H54 (cell line): Measurements from ENCODE around the gene SPATA2L.
A peak's percentile ranks its signal among the peaks of the same experiment; 100 is the strongest.
"Not testable (repeated sequence)": the region's sequence is repeated elsewhere in the genome, so short reads cannot be mapped to it uniquely, and the experiment has no call there.

Experiments
- DNase-seq: peaks from one replicate; pipeline ENCODE4 v3.0.0; 2011; ENCODE audit warnings: low spot score, mixed read lengths; ENCODE audit not compliant: insufficient read length
- FAIRE-seq: peaks from 3 replicates; lab custom pipeline; 2011; peaks lifted over from hg19 to GRCh38; lab: Jason Lieb, UNC
- POLR2A ChIP-seq: IDR thresholded peaks from 2 replicates; pipeline ENCODE4 v1.6.1; 2011; ENCODE audit warnings: low read depth, mild to moderate bottlenecking, low read length

SPATA2L gene

DNA sequence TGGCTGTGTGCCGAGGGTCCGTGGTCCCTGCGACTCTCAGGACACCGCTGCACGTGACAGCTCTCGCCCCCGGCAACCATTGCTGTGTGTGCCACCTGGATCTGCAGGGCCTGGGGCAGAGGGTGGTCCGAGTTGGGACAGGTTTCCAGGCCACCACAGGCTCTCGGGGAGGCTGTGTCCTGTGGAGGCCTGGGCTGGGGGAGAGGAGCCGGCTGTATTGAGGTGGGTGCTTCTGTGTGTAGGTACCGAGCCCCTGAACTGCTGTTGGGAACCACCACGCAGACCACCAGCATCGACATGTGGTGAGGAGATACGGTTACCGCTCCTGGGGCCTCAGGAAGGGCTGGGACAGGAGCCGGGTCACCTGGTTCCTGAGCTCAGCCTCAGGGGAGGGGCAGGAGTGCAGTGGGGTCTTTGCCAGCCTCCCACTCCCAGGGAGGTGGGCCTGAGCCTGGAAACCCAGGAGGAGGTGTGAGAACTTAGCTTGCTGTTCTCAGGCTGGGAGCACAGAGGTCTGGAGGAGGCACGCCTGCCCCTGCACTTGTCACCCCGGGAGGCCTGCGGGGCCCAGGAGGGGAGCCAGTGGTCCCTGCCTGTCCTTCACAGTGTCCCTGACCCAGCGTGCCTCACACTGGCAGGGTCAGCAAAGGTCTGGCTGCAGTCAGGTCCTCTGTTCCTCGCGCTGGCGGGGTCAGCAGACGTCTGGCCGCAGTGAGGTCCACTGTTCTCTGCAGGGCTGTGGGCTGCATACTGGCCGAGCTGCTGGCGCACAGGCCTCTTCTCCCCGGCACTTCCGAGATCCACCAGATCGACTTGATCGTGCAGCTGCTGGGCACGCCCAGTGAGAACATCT is 7.3 kb downstream of the SPATA2L start:
- no peak for TF ChIP-seq POLR2A
- DNase-seq (no peak), FAIRE-seq (no peak)

GRCh38 chr16:89693289-89693731 is 8.2 kb downstream of the SPATA2L start:
- TF ChIP-seq POLR2A, result no peak
- FAIRE-seq (no peak), DNase-seq (no peak)

- no peak for DNase-seq
- FAIRE-seq, result no peak
- TF ChIP-seq POLR2A, result no peak
These were observed 9.4 kb downstream of the SPATA2L start for GRCh38 chr16:89691986-89692569.

DNA sequence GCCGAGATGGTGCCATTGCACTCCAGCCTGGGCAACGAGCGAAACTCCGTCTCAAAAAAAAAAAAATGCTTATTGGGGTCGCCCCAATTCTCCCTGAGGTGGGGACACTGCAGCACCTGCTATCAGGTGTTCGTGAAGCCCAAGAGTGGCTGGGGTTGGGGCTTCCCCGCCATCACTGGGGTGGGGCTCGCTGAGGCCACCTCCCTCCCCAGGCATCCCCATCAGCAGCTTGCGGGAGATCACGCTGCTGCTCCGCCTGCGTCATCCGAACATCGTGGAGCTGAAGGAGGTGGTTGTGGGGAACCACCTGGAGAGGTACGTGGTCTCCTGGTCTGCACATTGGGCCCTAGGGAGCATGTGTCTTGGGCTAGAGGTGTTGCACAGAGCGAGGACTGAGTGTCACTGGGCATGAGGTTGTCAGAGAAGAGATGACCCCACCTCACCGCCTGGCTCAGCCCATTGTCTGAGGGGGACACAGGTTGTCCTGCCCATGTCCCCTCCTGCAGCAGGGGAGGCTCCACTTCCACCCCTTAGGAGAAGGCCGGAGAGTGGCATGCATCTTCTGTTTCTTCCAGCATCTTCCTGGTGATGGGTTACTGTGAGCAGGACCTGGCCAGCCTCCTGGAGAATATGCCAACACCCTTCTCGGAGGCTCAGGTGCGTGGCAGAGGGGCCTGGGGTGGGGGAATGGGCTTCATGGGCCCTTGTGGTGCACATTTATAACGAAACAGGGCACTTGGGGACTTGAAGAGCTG is 10.1 kb downstream of the SPATA2L start:
- TF ChIP-seq POLR2A, result no peak
- no peak for DNase-seq
- no peak for FAIRE-seq

GRCh38 chr16:89690392-89690901 is 11.1 kb downstream of the SPATA2L start:
- no peak for DNase-seq
- FAIRE-seq, result no peak
- TF ChIP-seq POLR2A, result no peak

- DNase-seq, FAIRE-seq: not testable (repeated sequence)
These were observed 11.9 kb downstream of the SPATA2L start for GRCh38 chr16:89689621-89690020.

GRCh38 chr16:89689142-89689541 is 12.4 kb downstream of the SPATA2L start:
- no peak for TF ChIP-seq POLR2A
- no peak for FAIRE-seq
- DNase-seq, result no peak

DNA sequence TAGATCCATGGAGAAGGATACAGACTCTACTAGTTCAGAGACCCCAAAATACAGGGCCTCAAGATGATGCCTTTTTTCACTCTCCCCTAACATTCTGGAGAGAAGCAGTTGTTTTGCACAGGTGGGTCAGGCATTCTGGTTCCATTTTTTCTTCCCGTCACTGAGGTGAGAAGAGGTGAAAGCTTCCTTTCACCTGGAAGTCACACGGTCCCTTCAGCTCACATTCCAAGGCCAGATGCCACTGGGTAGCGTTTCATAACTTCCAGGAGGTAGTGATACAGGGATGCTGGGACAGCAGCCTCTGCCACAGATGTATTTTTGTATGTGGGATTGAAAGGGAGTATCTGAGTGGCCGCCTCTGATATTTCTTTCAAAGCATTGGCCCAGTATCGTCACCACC is 13.1 kb downstream of the SPATA2L start:
- DNase-seq, result no peak
- no peak for FAIRE-seq
- no peak for TF ChIP-seq POLR2A

DNA sequence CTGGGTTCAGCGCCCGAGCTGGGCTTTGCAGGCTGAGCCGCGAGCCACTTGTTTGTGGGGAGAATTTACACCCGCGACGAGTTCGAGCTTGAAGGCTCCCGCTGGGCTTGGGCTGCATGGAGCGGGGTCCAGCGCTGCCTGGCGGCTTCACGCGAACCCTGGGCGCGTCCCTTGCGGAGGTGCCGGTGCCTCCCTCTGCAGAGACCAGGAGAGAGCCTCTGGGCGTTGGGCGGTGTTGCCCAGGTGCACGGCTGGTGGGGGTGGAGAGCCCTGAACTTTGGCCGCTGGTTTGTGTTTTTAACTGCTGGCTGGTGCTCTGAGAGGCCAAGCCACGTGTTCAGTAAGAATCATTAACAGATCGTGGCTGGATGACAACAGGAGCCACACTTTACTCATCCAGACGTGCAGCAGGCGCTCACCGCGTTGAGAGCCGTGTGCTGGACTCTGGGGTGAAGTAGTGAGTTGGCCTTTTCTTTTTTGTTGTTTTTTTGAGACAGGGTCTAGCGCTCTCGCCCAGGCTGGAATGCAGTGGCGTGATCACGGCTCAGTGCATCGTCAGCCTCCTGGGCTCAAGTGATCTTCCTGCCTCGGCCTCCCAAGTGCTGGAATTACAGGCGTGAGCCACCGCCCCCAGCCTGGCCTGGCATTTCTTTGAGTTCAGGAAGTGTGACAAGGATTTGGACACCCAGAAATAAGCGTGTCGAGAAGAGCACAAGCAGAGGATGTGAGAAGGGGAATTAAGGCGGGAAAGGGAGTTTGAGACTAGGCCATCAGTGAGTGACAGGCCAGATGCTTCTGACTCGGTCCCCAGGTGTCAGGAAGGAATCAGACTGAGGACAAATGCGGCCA is 14.2 kb downstream of the SPATA2L start:
- DNase-seq (no peak), FAIRE-seq (no peak)
- no peak for TF ChIP-seq POLR2A

DNA sequence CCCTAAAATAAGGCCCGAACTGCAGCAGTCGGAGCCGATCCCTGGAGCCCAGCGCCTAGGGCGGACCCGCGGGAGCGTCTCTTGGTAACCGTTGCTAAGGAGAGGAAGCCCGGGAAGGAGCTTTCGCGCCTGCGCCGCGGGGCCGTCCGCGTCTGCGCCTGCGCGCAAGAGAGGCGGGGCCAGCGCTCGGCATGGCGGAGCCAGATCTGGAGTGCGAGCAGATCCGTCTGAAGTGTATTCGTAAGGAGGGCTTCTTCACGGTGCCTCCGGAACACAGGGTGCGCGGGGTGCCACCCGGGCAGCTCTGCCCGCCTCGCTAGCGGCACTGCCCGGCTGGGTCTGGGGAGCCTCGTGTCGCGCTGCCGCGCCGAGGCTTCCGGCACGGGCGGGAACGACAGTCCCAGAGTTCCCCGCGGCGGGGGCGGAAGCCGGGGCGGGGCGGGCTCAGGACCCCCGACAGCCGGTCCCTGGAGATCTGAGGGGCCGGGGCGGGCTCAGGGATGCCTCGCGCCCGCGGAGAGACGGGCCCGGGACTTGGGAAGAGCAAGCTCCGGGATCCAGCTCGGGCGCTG is 14.9 kb downstream of the SPATA2L start, which contains the start of gene CDK10:
Gene CDK10, plus strand, starts transcription at position 170 of the 572 bp plus-strand sequence. Its CDS starts 22 bp downstream, at position 192.
- peak; percentile 84 for TF ChIP-seq POLR2A
- DNase-seq, result peak; percentile 96

DNA sequence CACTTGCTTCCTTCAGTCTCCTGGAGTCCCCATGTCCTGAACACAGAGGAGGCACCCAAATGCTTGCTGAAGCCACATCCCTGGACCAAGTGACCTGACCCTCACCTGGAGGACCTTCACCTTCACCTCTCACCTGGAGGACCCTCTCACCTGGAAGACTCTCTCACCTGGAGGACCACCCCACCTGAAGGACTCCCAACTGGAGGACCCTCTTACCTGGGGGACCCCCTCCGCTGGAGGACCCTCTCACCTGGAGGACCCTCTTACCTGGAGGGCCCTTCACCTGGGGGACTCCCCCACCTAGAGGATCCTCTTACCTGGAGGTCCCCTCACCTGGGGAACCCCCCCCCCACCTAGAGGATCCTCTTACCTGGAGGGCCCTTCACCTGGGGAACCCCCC is 15.6 kb downstream of the SPATA2L start:
- TF ChIP-seq POLR2A, result no peak
- DNase-seq, result no peak
- FAIRE-seq, result no peak

More for the DNA sequence above, 14.9 kb downstream of the SPATA2L start, which contains the start of gene CDK10:
- FAIRE-seq, result no peak

DNA sequence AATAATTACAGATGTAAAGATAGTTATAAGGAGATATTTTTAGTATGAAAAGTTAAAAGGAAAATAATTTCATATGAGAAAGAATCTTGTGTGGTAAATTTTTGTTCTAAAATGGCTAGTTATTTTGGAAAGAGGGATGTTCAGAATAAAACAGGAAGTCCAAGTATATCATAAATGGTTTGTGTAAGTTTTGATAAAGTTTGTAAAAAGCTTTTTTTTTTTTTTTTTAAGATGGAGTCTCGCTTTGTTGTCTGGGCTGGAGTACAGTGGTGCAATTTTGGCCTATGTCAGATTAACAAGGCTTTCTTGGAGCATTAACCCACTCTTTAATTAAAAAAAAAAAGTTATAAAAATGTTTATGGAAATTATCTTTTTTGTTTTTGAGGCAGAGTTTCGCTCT is 23.2 kb downstream of the SPATA2L start:
- TF ChIP-seq POLR2A, result no peak
- DNase-seq, result no peak
- FAIRE-seq, result no peak
